Measurements from ENCODE around the gene ARSG. TPM values are rescaled to one million over a fixed set of nuclear protein-coding genes. Genes with fewer than 3 reads are reported as not detected.

The ARSG gene
- total and polyA plus RNA-seq, 2 of the 13 experiments (the other 11 are each of a cell fraction or from before 2014, with no cell fraction given), result 3.7 to 15.2 TPM

GRCh38 chr17:68383443-68384321 is 92.4 kb downstream of the ARSG start (continued):
- TF ChIP-seq CREM (IDR thresholded peaks at IDR 0.05) (peak; percentile 91), CREM (CRISPR knock-in tag; IDR thresholded peaks at IDR 0.05) (no peak), CERS6 (CRISPR knock-in tag; IDR thresholded peaks at IDR 0.05) (no peak), TOPORS (CRISPR knock-in tag; IDR thresholded peaks at IDR 0.05) (no peak; the same call in 1 of the 2 replicates), ZBTB37 (CRISPR knock-in tag; IDR thresholded peaks at IDR 0.05) (peak; percentile 76), THYN1 (CRISPR knock-in tag; IDR thresholded peaks at IDR 0.05; ENCODE audit: borderline replicate concordance, low read depth) (no peak), SOX13 (IDR thresholded peaks at IDR 0.05) (peak; percentile 99), SOX13 (CRISPR knock-in tag; conservative IDR thresholded peaks at IDR 0.05 in 1 of 2, IDR thresholded peaks at IDR 0.05 in 1 of 2) (peak in 1 of 2 experiments; percentile 96; a peak in 2 of 4 replicates), ZNF275 (CRISPR knock-in tag; IDR thresholded peaks at IDR 0.05; ENCODE audit: borderline replicate concordance) (peak; percentile 77; the same call in 1 of the 2 replicates), HOXD1 (CRISPR knock-in tag; IDR thresholded peaks at IDR 0.05) (0 out of 2 replicates have a peak, but pooled peaks have one; percentile 73), GPN1 (CRISPR knock-in tag; IDR thresholded peaks at IDR 0.05; ENCODE audit: borderline replicate concordance) (no peak), THAP7 (CRISPR knock-in tag; IDR thresholded peaks at IDR 0.05) (no peak), ZNF816 (CRISPR knock-in tag; IDR thresholded peaks at IDR 0.05; ENCODE audit: borderline replicate concordance) (no peak), CTCF (CRISPR knock-in tag; IDR thresholded peaks at IDR 0.05) (peak; percentile 18; the same call in 1 of the 2 replicates), RELA (CRISPR knock-in tag; IDR thresholded peaks at IDR 0.05) (peak; percentile 25; the same call in 1 of the 2 replicates), ZFP1 (CRISPR knock-in tag; IDR thresholded peaks at IDR 0.05) (peak; percentile 84; the same call in 1 of the 2 replicates), CBX2 (IDR thresholded peaks at IDR 0.05; ENCODE audit: low read depth, low read length) (no peak), CBX2 (CRISPR knock-in tag; IDR thresholded peaks at IDR 0.05; ENCODE audit: low read depth) (no peak), MED13 (CRISPR knock-in tag; IDR thresholded peaks at IDR 0.05) (peak; percentile 89), ZSCAN31 (CRISPR knock-in tag; IDR thresholded peaks at IDR 0.05; ENCODE audit: low read depth) (no peak; the same call in 1 of the 2 replicates), BRD4 (CRISPR knock-in tag; IDR thresholded peaks at IDR 0.05) (peak; percentile 85), KLF13 (CRISPR knock-in tag; IDR thresholded peaks at IDR 0.05) (no peak), CBX1 (IDR thresholded peaks at IDR 0.05; ENCODE audit: low read depth) (peak; percentile 49), TGIF2 (CRISPR knock-in tag; IDR thresholded peaks at IDR 0.05) (peak; percentile 49)
